Inferior parietal cortex (tissue), 1 donor: ENCODE results near the gene LAMTOR2.
"Not testable (repeated sequence)": the region's sequence is repeated elsewhere in the genome, so short reads cannot be mapped to it uniquely, and the experiment has no call there.

Experiments
- DNase-seq: peaks from one replicate; pipeline ENCODE4 v3.0.0-alpha.2; 2016; ENCODE audit errors: extremely low spot score

LAMTOR2 gene

DNA sequence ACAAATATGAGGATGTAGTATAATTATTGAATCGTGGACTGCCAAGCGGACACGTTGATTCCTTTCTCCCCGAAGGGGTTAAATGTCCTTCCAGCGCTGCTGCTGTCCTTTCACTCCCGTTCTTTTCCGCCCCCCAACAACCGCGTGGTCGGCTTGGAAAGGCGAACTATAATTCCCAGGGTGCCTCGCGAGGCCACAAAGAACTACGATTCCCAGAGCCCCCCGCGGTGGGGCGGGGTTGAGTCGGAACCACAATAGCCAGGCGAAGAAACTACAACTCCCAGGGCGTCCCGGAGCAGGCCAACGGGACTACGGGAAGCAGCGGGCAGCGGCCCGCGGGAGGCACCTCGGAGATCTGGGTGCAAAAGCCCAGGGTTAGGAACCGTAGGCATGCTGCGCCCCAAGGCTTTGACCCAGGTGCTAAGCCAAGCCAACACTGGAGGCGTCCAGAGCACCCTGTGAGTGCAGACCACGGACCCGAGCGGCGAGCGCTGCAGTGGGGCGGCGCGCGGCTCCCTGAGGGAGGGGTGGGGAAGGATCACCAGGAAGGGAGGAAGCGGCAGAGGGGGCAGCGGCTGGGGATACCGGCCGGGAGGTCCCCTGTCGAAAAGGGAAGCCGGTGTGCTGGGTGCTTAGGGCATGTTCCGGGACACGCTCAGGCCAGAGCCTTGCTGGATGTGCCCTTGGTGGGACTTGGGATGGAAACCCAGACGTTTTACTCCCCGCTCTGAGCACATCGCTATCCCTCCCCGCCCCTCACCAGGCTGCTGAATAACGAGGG is at the start of gene LAMTOR2:
Gene LAMTOR2, plus strand, starts transcription at position 283 of the 781 bp plus-strand sequence. Its CDS starts 108 bp downstream, at position 391.
- DNase-seq: peak; percentile 99

DNA sequence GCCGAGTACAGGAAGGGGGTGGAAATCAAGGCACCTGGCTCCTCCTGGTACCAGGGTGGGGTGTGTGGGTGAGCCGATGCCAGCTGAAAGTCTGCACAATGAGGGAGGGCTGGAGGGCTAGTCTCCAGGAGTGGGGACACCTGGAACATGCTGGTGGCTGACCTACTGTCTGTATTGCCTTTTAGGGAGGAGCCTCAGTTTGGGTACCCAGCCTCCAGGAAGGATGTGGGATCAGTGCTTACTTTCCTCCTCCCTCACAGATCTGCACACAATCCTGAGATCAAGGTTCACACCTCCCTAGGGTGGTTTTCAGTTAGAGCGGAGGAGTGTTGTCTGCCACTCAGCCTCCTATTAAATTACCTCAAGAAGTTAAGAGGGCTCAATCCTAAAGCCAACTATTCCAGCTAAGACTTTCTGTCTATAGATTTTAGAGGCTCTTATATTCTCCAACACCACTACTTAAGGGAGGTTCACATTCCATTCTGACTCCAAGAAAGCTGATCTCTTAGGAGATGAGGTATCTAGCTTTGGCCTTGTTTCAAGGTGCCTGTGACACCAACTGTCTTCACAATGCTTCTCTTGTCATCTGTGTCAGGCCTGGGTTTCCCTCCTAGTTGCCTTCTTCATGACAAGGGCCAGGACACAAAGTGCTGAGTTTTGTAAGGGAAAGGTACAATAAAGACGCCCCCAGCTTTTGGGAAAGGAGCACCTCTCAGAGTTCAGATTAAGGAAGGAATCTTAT is 49.6 kb upstream of the LAMTOR2 start:
- DNase-seq: no peak

DNA sequence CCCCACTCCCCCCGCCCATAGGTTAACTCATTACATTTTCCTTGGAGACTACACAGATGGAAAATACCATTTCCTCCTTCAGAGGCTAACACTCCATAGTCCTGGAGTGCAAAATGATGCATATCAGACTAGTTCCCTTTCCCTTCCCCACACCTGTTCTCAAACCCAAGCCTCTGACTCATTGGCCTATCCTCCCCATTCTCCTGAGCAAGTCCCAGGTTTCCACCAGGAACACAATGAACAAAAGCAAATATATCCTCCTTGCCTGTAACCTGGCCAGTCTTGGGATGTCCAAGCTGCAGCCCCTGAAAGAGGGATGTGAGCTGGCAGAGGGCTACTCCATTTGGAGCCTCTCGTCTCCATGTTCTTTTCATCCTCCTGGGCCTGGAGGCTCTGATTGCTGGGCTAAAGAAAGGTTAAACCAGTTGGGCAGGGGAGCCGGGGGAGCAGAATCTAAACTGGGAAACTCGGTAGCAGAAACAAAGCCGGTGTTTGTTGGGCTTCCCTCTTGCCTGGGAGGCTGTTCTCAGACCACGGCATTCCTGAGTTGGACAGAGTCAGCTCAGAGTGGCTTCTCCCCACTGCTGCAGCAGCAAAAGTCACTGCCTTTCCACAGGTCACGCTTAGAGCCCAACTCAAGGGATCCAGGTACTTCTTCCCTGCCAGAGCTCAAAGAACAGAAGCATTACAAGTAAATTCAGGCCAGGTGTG is 47.8 kb upstream of the LAMTOR2 start:
- no peak for DNase-seq

- DNase-seq: no peak
Measured at GRCh38 chr1:156009404-156009803, 45.2 kb upstream of the LAMTOR2 start.

DNA sequence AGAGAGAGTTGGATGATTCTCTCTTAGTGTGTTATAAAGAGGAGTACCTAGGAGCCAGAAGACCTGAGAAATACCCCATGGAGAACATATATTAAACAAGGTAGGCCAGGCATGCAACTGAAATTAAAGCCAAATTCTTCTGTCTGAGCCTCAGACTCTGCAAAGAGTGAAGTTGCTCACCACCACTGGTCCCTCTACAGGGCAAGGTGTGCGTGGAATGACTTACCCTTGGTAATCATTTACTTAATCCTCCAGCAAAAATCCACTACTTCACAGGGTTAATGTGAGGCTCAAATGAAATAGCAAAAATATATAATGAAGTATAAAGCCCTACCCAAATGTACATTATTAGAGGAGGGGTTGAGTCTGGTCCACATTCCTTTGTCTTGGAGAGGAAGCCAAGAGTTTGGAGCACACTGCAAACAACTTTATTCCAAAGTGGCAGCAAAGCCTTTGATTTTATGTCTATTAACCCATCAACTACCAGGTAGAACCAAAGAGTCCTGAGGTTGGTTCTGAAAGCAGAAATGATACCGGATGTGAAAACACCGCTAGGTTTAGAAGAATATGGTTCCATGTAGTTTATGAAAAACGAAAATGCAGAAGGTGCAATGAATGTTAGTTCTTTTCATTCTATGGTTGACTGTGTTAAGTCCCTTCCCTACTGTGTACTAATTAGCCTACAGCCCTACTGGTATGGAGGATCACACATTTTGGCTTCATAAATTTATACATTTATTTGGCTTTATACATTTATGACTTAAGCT is 42.3 kb upstream of the LAMTOR2 start:
- no peak for DNase-seq

- no peak for DNase-seq
Measured at GRCh38 chr1:156014829-156015228, 39.8 kb upstream of the LAMTOR2 start.

DNA sequence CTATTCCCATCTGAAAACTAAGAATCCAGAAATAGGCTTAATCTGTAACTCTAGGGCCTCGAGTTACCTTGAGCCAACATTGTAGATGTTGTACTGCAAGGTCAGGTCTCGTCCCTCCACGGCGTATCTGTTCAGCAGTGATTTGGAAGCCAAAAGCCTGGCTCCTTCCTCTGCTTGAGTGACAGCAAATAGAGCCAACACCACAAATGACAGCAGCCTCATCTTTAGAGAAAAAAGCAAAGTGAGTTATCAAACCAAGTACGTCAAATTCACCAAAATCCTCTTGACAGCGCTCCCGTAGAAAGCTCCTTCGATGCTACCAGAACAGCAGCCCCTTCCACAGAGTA is 34.7 kb upstream of the LAMTOR2 start:
- DNase-seq: no peak

DNA sequence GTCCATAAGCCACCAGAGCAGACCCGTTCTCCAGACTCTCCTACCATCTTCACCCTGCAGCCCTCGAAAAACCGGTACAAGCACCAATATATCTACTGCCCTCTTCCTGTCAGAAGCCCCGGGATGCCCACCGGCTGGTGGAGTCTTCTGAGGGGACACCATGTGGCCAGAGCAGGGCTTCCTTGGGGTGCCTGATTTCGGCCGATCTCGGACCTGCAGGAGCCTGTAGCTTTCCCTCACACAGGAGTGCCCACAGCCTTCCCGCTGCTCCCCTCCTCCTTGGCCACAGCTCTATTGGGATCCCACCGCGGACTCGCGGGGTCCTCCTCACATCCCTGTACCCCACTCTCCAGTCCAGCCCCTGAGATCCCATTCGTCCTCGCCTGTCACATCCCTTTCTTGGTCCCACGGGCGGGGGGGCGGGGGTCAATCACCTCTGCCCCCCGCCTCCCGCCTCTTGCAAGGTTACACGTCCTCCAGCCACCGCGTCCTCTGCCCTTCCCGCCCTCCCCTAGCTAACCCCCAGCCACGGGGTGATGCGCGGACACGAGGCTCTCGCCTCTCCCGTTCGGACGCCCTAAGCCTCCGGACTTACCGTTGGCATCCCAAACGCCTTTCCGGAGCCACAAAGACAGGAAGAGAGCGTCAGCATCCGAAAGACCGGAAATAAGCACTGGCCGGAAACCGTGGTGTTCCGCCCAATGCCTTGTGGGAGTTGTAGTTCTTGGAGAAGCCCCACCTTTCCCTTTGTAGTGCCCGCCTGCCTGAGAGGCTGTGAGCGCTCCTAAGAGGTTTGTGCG is 34.1 kb upstream of the LAMTOR2 start, which contains the start of gene SSR2:
Gene SSR2, minus strand, starts transcription at position 659 of the 800 bp plus-strand sequence. CDS start 784 bp downstream, outside the sequence.
- peak; percentile 99 for DNase-seq

- DNase-seq: no peak
Measured at GRCh38 chr1:156021093-156021428, 33.5 kb upstream of the LAMTOR2 start.

GRCh38 chr1:156021954-156022353 is 32.6 kb upstream of the LAMTOR2 start:
- DNase-seq: no peak

GRCh38 chr1:156024801-156025200 is 29.8 kb upstream of the LAMTOR2 start:
- DNase-seq: no peak

GRCh38 chr1:156025876-156026275 is 28.7 kb upstream of the LAMTOR2 start:
- DNase-seq: no peak

GRCh38 chr1:156026588-156026987 is 28.0 kb upstream of the LAMTOR2 start:
- DNase-seq: no peak

DNA sequence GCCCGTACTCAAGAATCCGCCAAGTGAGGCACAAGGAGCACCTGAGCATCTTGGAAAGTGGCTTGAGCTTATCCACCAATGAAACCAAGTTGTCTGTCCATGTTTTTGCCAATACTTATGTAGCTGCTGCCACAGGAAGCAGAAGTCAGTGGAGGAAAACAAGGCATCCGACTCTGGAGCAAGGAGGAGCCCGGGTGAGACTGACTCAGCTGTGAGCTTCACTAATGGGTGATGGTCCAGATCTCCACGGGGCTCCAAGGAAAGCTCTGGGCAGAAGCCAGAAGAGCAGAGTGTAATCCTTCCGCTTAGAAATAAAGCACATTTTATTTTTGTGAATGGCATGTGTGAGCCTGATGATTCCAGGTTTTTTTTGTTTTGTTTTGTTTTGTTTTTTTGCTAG is 21.6 kb upstream of the LAMTOR2 start:
- no peak for DNase-seq

- DNase-seq: not testable (repeated sequence)
Measured at GRCh38 chr1:156034991-156035390, 19.6 kb upstream of the LAMTOR2 start.

DNA sequence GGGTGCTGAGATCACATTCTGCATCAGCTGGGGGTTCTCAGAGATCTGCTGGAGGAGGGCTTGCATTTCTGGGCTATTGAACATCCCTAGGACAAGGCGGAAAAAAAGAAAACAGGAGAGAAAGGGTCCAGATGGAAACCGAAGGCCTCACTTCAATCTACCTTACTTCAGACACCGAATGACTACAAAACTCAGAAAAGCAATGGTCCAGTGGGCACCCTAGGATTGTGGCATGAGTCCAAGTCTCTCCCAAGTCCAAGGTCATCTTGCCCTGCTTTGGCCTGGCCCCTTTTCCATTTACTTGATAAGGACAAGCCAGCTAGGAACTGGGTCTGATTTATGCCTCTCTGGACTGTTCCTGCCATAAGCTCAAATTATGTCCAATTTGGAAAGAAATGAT is 11.8 kb upstream of the LAMTOR2 start:
- no peak for DNase-seq

DNA sequence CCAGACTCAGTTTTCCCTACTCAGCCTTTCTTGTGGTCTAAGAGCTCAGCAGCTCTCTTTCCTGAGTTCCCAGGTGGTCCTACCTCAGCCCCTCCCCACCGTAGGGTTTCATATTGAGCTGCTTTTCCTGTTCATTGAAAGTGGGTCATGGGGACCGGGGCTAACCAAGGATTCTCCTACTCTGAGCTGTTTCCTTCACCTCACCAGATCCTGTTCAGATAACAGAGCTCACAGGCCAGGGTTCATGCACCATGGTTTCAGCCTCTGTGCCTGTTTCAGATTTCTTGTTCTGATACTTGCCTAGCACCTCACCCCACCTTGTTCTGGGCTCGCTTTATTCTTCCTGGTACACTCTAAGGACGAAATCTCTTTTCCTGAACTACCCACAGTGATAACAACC is 9.5 kb upstream of the LAMTOR2 start:
- DNase-seq: no peak

DNA sequence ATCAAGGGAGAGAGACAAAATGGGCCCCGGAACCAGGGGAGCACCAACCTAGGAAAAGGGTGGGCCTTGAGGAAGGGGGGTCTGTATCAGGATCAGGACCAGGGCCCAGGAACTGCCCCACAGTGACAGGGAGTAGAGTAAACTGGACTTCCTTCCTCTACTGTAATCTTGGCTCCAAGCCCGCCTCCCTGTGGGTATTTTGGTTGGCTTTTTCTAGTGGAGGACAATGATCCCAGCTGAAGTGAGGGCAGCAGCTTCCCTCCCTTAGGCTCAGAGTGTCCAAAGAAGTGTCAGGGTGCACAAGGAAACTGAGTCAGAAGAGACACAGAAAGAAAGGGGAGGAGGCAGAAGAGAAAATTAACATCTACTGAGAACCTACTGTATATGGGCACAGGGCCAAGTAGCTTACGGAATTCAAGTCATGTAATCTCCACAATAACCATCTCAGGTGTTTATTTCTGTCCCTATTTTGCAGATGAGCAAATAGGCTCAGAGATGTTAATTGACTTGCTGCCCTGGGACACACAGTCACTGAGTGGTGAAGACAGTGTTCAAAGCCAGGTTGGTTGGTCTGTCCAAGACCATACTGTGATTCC is 5.8 kb upstream of the LAMTOR2 start:
- no peak for DNase-seq

GRCh38 chr1:156050376-156050775 is 4.2 kb upstream of the LAMTOR2 start:
- no peak for DNase-seq

DNA sequence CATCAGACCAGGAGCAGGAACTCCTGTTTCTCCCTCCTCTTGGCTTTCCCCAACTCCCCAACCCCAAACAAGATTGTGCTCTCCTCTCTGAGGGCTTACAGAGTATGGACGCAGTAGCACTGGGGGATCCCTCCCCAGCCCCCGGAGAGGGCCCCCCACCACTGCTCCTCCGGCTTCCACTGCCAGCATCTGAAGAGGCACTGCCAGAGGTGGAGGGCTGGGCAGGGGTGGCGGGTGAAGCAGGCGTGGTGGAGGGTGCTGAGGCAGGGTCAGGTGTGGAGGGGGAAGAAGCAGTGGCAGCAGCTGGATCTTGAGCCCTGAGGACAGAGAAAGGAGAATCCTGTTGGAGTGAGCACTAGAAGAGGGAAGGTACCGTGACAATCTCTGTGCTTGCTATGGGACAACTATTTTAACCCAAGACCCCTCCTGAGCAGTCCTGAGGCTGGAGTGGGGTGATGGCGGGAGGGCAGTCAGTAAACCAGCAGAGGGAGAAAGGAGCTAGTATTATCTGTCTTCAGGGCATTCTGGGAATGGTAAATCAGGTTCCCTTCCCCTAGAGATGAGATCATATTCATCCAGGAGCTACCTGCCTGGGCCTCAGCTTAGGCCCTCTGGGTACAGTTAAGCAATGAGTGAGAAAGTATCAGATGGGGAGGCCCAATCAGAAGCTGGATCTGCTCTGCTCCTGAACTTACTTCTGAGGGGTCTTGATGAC is 3.4 kb upstream of the LAMTOR2 start:
- DNase-seq: no peak
